Measurements from ENCODE around the gene CD55.
"Not testable (repeated sequence)": the region's sequence is repeated elsewhere in the genome, so short reads cannot be mapped to it uniquely, and the experiment has no call there.

Gene CD55

GRCh38 chr1:207306023-207306422 is 15.5 kb upstream of the CD55 start:
- DNase-seq (ENCODE audit: low spot score): no peak

- DNase-seq (ENCODE audit: low spot score): no peak
Observed at GRCh38 chr1:207306603-207307002, 14.9 kb upstream of the CD55 start.

- no peak for DNase-seq (ENCODE audit: low spot score)
Observed at GRCh38 chr1:207308451-207309190, 12.9 kb upstream of the CD55 start.

- no peak for DNase-seq (ENCODE audit: low spot score)
Observed at GRCh38 chr1:207309745-207310273, 11.7 kb upstream of the CD55 start.

GRCh38 chr1:207311888-207312603 is 9.4 kb upstream of the CD55 start:
- no peak for DNase-seq (ENCODE audit: low spot score)

DNA sequence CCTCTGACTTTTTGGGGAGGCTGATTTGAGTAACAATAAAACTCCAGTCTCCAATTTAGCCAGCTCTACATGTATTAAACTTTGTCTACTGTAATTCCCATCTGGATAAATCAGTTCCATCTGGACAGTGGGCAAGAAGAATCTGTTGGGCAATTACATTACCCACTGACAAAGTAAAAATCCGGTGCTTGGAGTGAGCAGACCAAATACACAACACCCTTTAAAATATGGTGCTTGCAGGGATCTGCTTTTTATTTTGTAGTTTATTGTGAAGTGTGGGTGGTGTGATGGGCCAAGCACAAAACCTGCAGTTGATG is 8.9 kb upstream of the CD55 start:
- DNase-seq (ENCODE audit: low spot score): no peak

- no peak for DNase-seq (ENCODE audit: low spot score)
Observed at GRCh38 chr1:207313131-207313530, 8.3 kb upstream of the CD55 start.

DNA sequence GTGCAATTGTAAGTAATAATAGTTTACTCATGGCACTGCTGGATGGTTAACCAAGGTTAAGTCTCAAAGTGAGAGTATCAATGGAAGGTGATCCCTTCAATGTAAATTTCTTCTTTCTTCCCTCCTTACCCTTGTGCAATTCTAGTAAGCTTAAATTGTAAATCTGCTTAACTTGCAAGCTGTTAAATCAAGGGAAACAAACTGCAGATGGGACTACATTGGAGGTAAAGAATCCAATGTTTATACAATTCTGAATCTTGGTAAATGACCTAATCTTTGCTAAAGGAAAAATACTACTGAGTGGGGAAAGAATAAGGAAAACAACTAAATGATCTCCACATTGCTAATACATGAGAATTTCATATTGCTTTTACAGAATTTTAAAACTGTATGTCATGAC is 6.7 kb upstream of the CD55 start:
- DNase-seq (ENCODE audit: low spot score): no peak

GRCh38 chr1:207315435-207315834 is 6.0 kb upstream of the CD55 start:
- no peak for DNase-seq (ENCODE audit: low spot score)

- DNase-seq (ENCODE audit: low spot score): no peak
Observed at GRCh38 chr1:207316141-207316540, 5.3 kb upstream of the CD55 start.

- no peak for DNase-seq (ENCODE audit: low spot score)
Observed at GRCh38 chr1:207316622-207317391, 4.7 kb upstream of the CD55 start.

- DNase-seq (ENCODE audit: low spot score): no peak
Observed at GRCh38 chr1:207317561-207317960, 3.9 kb upstream of the CD55 start.

DNA sequence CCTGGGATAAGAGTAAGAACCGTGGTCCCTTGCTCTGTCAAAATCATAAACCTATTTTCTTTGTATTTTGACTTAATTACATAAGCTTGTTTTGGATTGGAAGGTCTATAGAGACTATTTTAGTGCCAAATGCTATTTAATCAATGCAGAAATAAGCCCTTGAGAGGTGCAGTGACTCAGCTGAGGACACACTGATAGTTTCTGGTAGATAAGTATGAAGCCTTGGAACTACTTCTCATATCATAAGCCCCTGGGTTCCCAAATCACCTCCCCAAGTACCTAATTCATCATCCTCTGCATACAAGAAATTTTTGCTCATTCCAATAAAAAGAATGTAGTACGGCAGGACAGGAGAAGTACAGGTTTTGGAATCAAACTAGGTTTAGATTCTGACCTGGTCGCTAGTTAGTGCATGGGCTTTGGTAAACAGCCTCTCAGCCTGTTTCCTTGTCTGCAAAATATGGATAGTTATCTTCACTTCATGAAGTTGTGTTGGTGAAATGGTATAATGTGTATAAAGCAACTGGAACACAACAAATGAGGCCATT is 3.3 kb upstream of the CD55 start:
- DNase-seq (ENCODE audit: low spot score): no peak

DNA sequence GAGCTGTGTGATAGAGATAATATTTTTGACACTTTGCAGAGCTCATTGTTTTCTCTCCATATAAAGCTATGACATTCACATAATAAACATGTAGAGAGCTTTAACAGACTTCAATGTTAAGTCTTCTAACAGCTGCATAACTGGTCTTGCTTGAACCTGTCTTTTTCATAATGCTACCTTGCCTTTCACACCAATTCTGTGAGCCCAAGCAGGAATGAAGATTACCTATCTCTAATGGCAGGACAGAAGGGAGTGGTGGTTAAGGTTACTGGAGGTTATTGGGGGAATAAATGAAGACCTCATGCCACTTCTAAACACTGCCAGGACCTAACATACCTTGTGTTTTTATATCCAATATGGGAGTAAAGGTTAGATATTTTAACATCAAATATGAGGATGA is 2.3 kb upstream of the CD55 start:
- no peak for DNase-seq (ENCODE audit: low spot score)

DNA sequence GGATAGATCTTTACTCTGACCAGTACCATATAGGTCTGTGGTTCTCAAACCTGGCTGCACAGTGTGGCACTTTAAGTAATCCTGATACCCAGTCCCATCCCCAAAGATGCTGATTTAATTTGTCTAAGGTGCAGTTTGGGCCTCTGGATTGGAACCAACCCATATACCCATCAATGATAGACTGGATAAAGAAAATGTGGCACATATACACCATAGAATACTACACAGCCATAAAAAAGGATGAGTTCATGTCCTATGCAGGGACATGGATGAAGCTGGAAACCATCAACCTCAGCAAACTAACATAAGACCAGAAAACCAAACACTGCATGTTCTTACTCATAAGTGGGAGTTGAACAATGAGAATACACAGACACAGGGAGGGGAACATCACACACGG is 1.4 kb upstream of the CD55 start:
- not testable (repeated sequence) for DNase-seq (ENCODE audit: low spot score)

GRCh38 chr1:207321790-207322645 is 540 bp downstream of the CD55 start:
- DNase-seq (ENCODE audit: low spot score): no peak

GRCh38 chr1:207323425-207324225 is 2.1 kb downstream of the CD55 start:
- no peak for DNase-seq (ENCODE audit: low spot score)

GRCh38 chr1:207328004-207328403 is 6.5 kb downstream of the CD55 start:
- no peak for DNase-seq (ENCODE audit: low spot score)

DNA sequence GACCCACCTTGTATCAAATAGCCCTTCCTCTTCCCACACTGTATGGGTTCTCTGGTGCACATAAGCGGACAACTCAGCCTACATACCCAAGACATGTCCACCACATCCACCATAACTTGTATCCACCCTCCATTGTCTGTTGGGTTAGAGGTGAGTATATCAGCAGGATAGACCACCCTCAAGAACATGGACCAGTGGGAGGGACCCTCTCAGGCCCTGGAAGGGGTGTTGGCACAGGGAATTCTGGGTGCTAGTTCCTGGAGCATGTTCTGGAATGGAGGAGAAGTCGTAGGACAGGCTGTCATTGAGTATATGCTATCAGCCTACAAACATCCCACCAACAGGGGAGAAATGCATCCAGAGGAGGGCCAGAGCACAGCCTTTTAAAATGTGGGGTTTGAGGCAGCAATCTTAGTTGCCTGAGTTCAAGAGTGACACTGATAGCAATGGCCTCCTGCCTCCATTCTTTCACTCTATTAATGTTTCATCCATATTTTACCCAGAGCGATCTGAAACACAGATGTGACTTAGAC is 7.5 kb downstream of the CD55 start:
- no peak for DNase-seq (ENCODE audit: low spot score)

DNA sequence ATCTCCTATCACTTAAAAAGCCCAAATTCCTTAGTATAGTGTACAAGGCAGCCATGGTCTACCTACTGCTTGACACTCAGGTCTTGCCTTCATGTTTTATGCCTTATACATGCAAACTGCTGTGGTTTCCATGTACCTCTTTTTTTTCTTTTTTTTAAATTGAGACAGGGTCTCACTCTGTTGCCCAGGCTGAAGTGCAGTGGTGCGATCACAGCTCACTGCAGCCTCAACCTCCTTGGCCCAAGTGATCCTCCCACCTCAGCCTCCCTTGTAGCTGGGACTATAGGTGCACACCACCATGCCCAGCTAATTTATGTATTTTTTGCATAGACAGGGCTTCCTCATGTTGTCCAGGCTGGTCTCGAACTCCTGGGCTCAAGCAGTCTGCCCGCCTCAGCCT is 8.0 kb downstream of the CD55 start:
- no peak for DNase-seq (ENCODE audit: low spot score)

Measured in HuH-7 (cell line).